Measurements from ENCODE around the gene RBBP7.

Gene RBBP7

DNA sequence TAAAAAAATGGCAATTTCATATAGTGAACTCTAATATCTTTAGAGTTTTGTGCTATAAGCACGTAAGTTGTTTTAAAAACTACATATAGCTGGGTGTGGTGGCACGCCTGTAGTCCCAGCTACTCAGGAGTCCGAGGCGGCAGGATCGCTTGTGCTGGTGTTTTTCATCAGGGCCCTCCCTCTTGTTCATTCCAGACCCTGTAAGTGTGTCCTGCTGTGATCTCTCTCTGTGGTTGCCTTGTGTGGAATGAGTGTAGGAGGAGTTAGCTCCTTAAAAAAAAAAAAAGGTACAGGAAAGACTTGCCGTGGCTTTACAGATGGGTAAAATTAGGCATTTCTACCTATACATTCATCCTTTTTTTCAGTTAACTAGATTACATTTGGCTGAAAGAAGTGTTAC lies 35.4 kb downstream of the RBBP7 start:
- no peak overlapping the region for H3K23ac ChIP-seq (ENCODE audit: low read length in 2 of 2)
- no peak overlapping the region for H3K18ac ChIP-seq (ENCODE audit: low read depth in 1 of 2, low read length in 2 of 2)
- H3K27me3 ChIP-seq (ENCODE audit: control insufficient read depth in 1 of 2, insufficient read depth in 1 of 2, low read length in 2 of 2): no peaks in the 10 kb centered on the region
- H3K4me2 ChIP-seq (ENCODE audit: low read length, poor library complexity, severe bottlenecking): peak overlapping the region; percentile 22
- WGBS: 79% methylated on average over 5 of the region's 6 CpGs
- no peak overlapping the region for H4K8ac ChIP-seq (ENCODE audit: low read length)
- H2BK15ac ChIP-seq (ENCODE audit: low read depth, poor library complexity, severe bottlenecking): no peak overlapping the region
- peaks cover 7% of the 10 kb centered on the region for H3K4me1 ChIP-seq (ENCODE audit: control insufficient read depth, insufficient read depth, low read depth, low read length)
- no peak overlapping the region for H2AK5ac ChIP-seq (ENCODE audit: low read length, severe bottlenecking)
- H3K9ac ChIP-seq (ENCODE audit: low read length): no peak overlapping the region
- no peak overlapping the region for H2BK12ac ChIP-seq (ENCODE audit: low read length in 2 of 2)
- H2BK5ac ChIP-seq (ENCODE audit: low read depth, low read length, poor library complexity, severe bottlenecking): no peak overlapping the region
- H3K36me3 ChIP-seq (ENCODE audit: control insufficient read depth in 1 of 2, insufficient read depth in 2 of 2, low read depth in 1 of 2, low read length in 2 of 2): peaks cover 8 to 96% of the 10 kb centered on the region in 2 experiments
- H2AFZ ChIP-seq (ENCODE audit: low read depth, low read length): no peak overlapping the region
- H3K4ac ChIP-seq (ENCODE audit: low read depth in 1 of 2, low read length in 2 of 2): no peak overlapping the region
- no peak overlapping the region for H4K91ac ChIP-seq (ENCODE audit: low read length)
- H2BK120ac ChIP-seq (ENCODE audit: low read depth, low read length): no peak overlapping the region
- H3K27ac ChIP-seq (ENCODE audit: low read length, poor library complexity, severe bottlenecking): no peak overlapping the region
- no peak overlapping the region for H3K4me3 ChIP-seq (ENCODE audit: insufficient read depth in 1 of 2, low read depth in 1 of 2, low read length in 2 of 2)
- no peak overlapping the region for H3K14ac ChIP-seq (ENCODE audit: low read length in 2 of 2)
- H3K79me1 ChIP-seq (replicated peaks; ENCODE audit: low read length, poor library complexity, severe bottlenecking): no peaks in the 10 kb centered on the region
- H3K9me3 ChIP-seq (ENCODE audit: control insufficient read depth, low read length): no peaks in the 10 kb centered on the region
- no peak for DNase-seq

DNA sequence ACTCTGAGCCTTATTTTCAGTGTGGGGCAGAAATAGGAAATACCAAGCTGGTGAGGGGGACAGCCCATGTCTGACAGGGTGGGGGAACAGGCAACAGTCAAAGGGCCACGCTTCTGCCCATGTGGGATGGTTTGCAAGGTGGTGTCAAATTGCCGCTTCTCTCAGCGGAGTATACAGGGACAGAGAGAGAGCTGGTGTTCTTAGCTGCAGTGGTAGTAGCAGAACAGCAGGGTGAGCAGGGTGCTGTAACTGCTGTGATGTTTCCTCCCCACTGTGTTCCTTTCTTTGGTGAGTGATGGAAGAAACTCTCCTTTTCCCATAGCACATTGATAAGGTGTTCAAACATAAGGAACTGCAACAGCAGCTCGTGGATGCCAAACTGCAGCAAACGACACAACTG lies 37.9 kb downstream of the RBBP7 start:
- Histone ChIP-seq H3K27ac (ENCODE audit: low read length, poor library complexity, severe bottlenecking) (no peak overlapping the region), H2BK5ac (ENCODE audit: low read depth, low read length, poor library complexity, severe bottlenecking) (no peak overlapping the region), H2BK15ac (ENCODE audit: low read depth, poor library complexity, severe bottlenecking) (no peak overlapping the region), H2AK5ac (ENCODE audit: low read length, severe bottlenecking) (no peak overlapping the region), H3K79me1 (replicated peaks; ENCODE audit: low read length, poor library complexity, severe bottlenecking) (no peaks in the 10 kb centered on the region), H3K9ac (ENCODE audit: low read length) (no peak overlapping the region), H3K4me3 (ENCODE audit: insufficient read depth in 1 of 2, low read depth in 1 of 2, low read length in 2 of 2) (no peak overlapping the region), H3K14ac (ENCODE audit: low read length in 2 of 2) (no peak overlapping the region), H3K18ac (ENCODE audit: low read depth in 1 of 2, low read length in 2 of 2) (no peak overlapping the region), H4K8ac (ENCODE audit: low read length) (no peak overlapping the region), H3K4ac (ENCODE audit: low read depth in 1 of 2, low read length in 2 of 2) (no peak overlapping the region), H3K4me2 (ENCODE audit: low read length, poor library complexity, severe bottlenecking) (no peak overlapping the region), H2BK120ac (ENCODE audit: low read depth, low read length) (no peak overlapping the region), H2AFZ (ENCODE audit: low read depth, low read length) (no peak overlapping the region), H3K4me1 (ENCODE audit: control insufficient read depth, insufficient read depth, low read depth, low read length) (no peaks in the 10 kb centered on the region), H3K23ac (ENCODE audit: low read length in 2 of 2) (no peak overlapping the region), H3K27me3 (ENCODE audit: control insufficient read depth in 1 of 2, insufficient read depth in 1 of 2, low read length in 2 of 2) (no peaks in the 10 kb centered on the region), H3K36me3 (ENCODE audit: control insufficient read depth in 1 of 2, insufficient read depth in 2 of 2, low read depth in 1 of 2, low read length in 2 of 2) (peaks cover 8 to 86% of the 10 kb centered on the region in 2 experiments), H4K91ac (ENCODE audit: low read length) (no peak overlapping the region), H3K9me3 (ENCODE audit: control insufficient read depth, low read length) (no peaks in the 10 kb centered on the region), H2BK12ac (ENCODE audit: low read length in 2 of 2) (no peak overlapping the region)
- DNase-seq: no peak
- WGBS: 81% methylated on average over 3 of the region's 5 CpGs

DNA sequence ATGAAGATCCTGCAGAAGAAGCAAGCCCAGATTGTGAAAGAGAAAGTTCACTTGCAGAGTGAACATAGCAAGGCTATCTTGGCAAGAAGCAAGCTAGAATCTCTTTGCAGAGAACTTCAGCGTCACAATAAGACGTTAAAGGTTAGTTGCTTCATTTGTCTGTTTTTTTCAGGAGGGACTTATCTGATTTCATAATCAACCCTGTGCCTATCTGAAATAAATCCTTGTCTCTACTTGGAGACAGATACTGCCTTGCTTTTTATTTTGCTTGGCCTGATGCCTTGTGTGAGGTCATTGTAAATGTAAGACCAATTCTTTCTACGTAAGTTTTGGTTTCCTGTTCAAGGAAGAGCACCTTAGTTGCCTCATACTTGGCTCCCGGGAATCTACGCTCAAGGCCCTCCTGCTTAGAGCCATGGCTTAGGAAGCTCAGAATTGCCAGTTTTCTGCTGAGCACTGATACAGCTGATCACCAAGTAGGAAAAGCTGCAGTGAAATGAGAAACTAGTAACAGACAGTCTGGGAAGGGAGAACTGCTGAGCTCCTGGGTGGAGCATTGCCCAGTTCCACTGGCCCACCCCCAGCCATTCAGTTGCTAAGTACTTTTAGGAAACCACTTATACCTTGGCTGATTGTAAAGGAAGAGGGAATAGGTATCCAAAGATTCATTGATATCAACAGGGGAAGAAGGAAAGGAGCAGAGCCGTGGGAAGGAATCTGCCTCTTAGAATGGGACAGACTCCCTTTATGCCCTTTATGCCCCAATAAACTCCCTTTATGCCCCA lies 41.8 kb downstream of the RBBP7 start:
- DNase-seq: peak; percentile 59
- Histone ChIP-seq H4K91ac (ENCODE audit: low read length) (no peak overlapping the region), H3K79me1 (replicated peaks; ENCODE audit: low read length, poor library complexity, severe bottlenecking) (no peaks in the 10 kb centered on the region), H4K8ac (ENCODE audit: low read length) (no peak overlapping the region), H2BK12ac (ENCODE audit: low read length in 2 of 2) (no peak overlapping the region), H3K14ac (ENCODE audit: low read length in 2 of 2) (no peak overlapping the region), H3K4me1 (ENCODE audit: control insufficient read depth, insufficient read depth, low read depth, low read length) (no peaks in the 10 kb centered on the region), H3K27me3 (ENCODE audit: control insufficient read depth in 1 of 2, insufficient read depth in 1 of 2, low read length in 2 of 2) (no peaks in the 10 kb centered on the region), H2AFZ (ENCODE audit: low read depth, low read length) (no peak overlapping the region), H3K27ac (ENCODE audit: low read length, poor library complexity, severe bottlenecking) (no peak overlapping the region), H3K9ac (ENCODE audit: low read length) (peak overlapping the region; percentile 80), H2AK5ac (ENCODE audit: low read length, severe bottlenecking) (no peak overlapping the region), H3K18ac (ENCODE audit: low read depth in 1 of 2, low read length in 2 of 2) (no peak overlapping the region), H2BK120ac (ENCODE audit: low read depth, low read length) (no peak overlapping the region), H3K9me3 (ENCODE audit: control insufficient read depth, low read length) (no peaks in the 10 kb centered on the region), H3K4me3 (ENCODE audit: insufficient read depth in 1 of 2, low read depth in 1 of 2, low read length in 2 of 2) (no peak overlapping the region), H3K4ac (ENCODE audit: low read depth in 1 of 2, low read length in 2 of 2) (no peak overlapping the region), H3K23ac (ENCODE audit: low read length in 2 of 2) (no peak overlapping the region), H2BK15ac (ENCODE audit: low read depth, poor library complexity, severe bottlenecking) (no peak overlapping the region), H3K4me2 (ENCODE audit: low read length, poor library complexity, severe bottlenecking) (no peak overlapping the region), H3K36me3 (ENCODE audit: control insufficient read depth in 1 of 2, insufficient read depth in 2 of 2, low read depth in 1 of 2, low read length in 2 of 2) (peaks cover 2 to 61% of the 10 kb centered on the region in 2 experiments), H2BK5ac (ENCODE audit: low read depth, low read length, poor library complexity, severe bottlenecking) (no peak overlapping the region)
- 74% methylated on average over 3 of the region's 6 CpGs for WGBS

DNA sequence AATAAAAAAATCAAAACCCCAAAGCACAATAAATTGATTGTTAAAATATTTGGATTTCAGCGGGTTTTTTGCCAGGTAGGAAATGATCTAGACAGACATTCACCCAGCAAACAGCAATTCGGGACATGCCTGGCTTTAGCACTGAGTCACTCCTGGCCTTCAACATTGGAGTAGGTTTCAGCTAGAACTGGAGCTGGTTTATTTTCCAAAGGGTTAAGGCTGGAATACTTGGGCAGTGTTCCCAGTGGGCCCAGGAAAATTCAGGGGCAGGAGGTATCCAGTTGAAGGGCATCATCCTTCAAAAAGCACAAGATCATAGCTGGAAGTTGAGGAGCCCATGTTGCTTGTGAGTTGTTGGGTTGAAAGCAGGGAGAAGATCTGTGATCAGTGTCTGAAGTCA lies 42.9 kb downstream of the RBBP7 start:
- Histone ChIP-seq H2AK5ac (ENCODE audit: low read length, severe bottlenecking) (no peak overlapping the region), H3K36me3 (ENCODE audit: control insufficient read depth in 1 of 2, insufficient read depth in 2 of 2, low read depth in 1 of 2, low read length in 2 of 2) (peaks cover 2 to 55% of the 10 kb centered on the region in 2 experiments), H3K18ac (ENCODE audit: low read depth in 1 of 2, low read length in 2 of 2) (no peak overlapping the region), H3K9me3 (ENCODE audit: control insufficient read depth, low read length) (no peaks in the 10 kb centered on the region), H2BK120ac (ENCODE audit: low read depth, low read length) (no peak overlapping the region), H2BK15ac (ENCODE audit: low read depth, poor library complexity, severe bottlenecking) (no peak overlapping the region), H3K9ac (ENCODE audit: low read length) (peak overlapping the region; percentile 80), H3K4me3 (ENCODE audit: insufficient read depth in 1 of 2, low read depth in 1 of 2, low read length in 2 of 2) (no peak overlapping the region), H3K27ac (ENCODE audit: low read length, poor library complexity, severe bottlenecking) (no peak overlapping the region), H4K91ac (ENCODE audit: low read length) (no peak overlapping the region), H3K4me2 (ENCODE audit: low read length, poor library complexity, severe bottlenecking) (no peak overlapping the region), H2BK12ac (ENCODE audit: low read length in 2 of 2) (no peak overlapping the region), H3K79me1 (replicated peaks; ENCODE audit: low read length, poor library complexity, severe bottlenecking) (no peaks in the 10 kb centered on the region), H3K4me1 (ENCODE audit: control insufficient read depth, insufficient read depth, low read depth, low read length) (no peaks in the 10 kb centered on the region), H3K23ac (ENCODE audit: low read length in 2 of 2) (no peak overlapping the region), H4K8ac (ENCODE audit: low read length) (no peak overlapping the region), H2AFZ (ENCODE audit: low read depth, low read length) (no peak overlapping the region), H2BK5ac (ENCODE audit: low read depth, low read length, poor library complexity, severe bottlenecking) (no peak overlapping the region), H3K4ac (ENCODE audit: low read depth in 1 of 2, low read length in 2 of 2) (no peak overlapping the region), H3K14ac (ENCODE audit: low read length in 2 of 2) (no peak overlapping the region), H3K27me3 (ENCODE audit: control insufficient read depth in 1 of 2, insufficient read depth in 1 of 2, low read length in 2 of 2) (no peaks in the 10 kb centered on the region)
- WGBS: 100% methylated on average over 2 of the region's 2 CpGs
- no peak for DNase-seq
